Ishikawa (cell line): Measurements from ENCODE around the gene ELFN1.

Experiments
- EGR1 ChIP-seq: IDR thresholded peaks from 2 replicates; pipeline ENCODE4 v1.6.1; 2012
- EP300 ChIP-seq: IDR thresholded peaks from 2 replicates; pipeline ENCODE4 v1.6.1; 2012; ENCODE audit warnings: borderline replicate concordance
- FOXM1 ChIP-seq: IDR thresholded peaks from 2 replicates; pipeline ENCODE4 v1.6.1; 2012; ENCODE audit warnings: low read depth, borderline replicate concordance
- MAX ChIP-seq: IDR thresholded peaks from 2 replicates; pipeline ENCODE4 v1.6.1; 2012
- RAD21 ChIP-seq: IDR thresholded peaks from 2 replicates; pipeline ENCODE4 v1.6.1; 2012; ENCODE audit warnings: low read depth
- REST ChIP-seq: IDR thresholded peaks from 2 replicates; pipeline ENCODE4 v1.6.1; 2012; ENCODE audit warnings: low read depth, mild to moderate bottlenecking
- TAF1 ChIP-seq: IDR thresholded peaks from 2 replicates; pipeline ENCODE4 v1.6.1; 2012; ENCODE audit warnings: low read depth, mild to moderate bottlenecking
- TCF12 ChIP-seq: IDR thresholded peaks from 2 replicates; pipeline ENCODE4 v1.6.1; 2012; ENCODE audit warnings: low read depth
- TEAD4 ChIP-seq: IDR thresholded peaks from 2 replicates; pipeline ENCODE4 v1.6.1; 2012
- YY1 ChIP-seq: IDR thresholded peaks from 2 replicates; pipeline ENCODE4 v1.6.1; 2012; ENCODE audit warnings: low read depth
- ZBTB7A ChIP-seq: IDR thresholded peaks from 2 replicates; pipeline ENCODE4 v1.6.1; 2012; ENCODE audit warnings: low read depth

GRCh38 chr7:1649751-1650326 lies 20.2 kb upstream of the ELFN1 start:
- TF ChIP-seq RAD21 (no peak), MAX (no peak), EP300 (no peak), ZBTB7A (no peak), YY1 (no peak), TAF1 (no peak), REST (no peak), TEAD4 (no peak), TCF12 (no peak), FOXM1 (no peak), EGR1 (no peak)
